IPS DF 6.9 (cell line): Measurements from ENCODE around the gene ZNF768.

Experiments
- DNase-seq: peaks from one replicate; pipeline ENCODE4 v3.0.0-alpha.2; 2013; ENCODE audit warnings: low read depth, low spot score
- H3K27ac ChIP-seq: one replicate; pipeline ENCODE4 v1.5.1; 2013; ENCODE audit warnings: low read length, control low read depth
- H3K27me3 ChIP-seq: 2 replicates; pipeline ENCODE4 v1.6.1; 2013; ENCODE audit warnings: mild to moderate bottlenecking, low read length; ENCODE audit not compliant: control insufficient read depth, insufficient read depth
- H3K36me3 ChIP-seq: 2 replicates; pipeline ENCODE4 v1.6.1; 2013; ENCODE audit warnings: low read length; ENCODE audit not compliant: control insufficient read depth, insufficient read depth
- H3K4me1 ChIP-seq: 2 replicates; pipeline ENCODE4 v1.6.1; 2013; ENCODE audit warnings: low read length; ENCODE audit not compliant: control insufficient read depth, insufficient read depth
- H3K4me3 ChIP-seq: 2 replicates; pipeline ENCODE4 v1.5.1; 2013; ENCODE audit warnings: mild to moderate bottlenecking, low read length
- H3K9me3 ChIP-seq: 2 replicates; pipeline ENCODE4 v1.6.1; 2013; ENCODE audit warnings: low read length, inconsistent platforms; ENCODE audit not compliant: control insufficient read depth, insufficient read depth
- WGBS: extraction: QIAGEN DNeasy Blood & Tissue Kit; methylation state at CpG from one replicate; pipeline ENCODE4 v1.1.7; 2013; ENCODE audit warnings: mixed read lengths, missing lambda C conversion rate; ENCODE audit not compliant: insufficient read length, insufficient coverage; 5-methylcytosine and 5-hydroxymethylcytosine counted together

ZNF768 gene

DNA sequence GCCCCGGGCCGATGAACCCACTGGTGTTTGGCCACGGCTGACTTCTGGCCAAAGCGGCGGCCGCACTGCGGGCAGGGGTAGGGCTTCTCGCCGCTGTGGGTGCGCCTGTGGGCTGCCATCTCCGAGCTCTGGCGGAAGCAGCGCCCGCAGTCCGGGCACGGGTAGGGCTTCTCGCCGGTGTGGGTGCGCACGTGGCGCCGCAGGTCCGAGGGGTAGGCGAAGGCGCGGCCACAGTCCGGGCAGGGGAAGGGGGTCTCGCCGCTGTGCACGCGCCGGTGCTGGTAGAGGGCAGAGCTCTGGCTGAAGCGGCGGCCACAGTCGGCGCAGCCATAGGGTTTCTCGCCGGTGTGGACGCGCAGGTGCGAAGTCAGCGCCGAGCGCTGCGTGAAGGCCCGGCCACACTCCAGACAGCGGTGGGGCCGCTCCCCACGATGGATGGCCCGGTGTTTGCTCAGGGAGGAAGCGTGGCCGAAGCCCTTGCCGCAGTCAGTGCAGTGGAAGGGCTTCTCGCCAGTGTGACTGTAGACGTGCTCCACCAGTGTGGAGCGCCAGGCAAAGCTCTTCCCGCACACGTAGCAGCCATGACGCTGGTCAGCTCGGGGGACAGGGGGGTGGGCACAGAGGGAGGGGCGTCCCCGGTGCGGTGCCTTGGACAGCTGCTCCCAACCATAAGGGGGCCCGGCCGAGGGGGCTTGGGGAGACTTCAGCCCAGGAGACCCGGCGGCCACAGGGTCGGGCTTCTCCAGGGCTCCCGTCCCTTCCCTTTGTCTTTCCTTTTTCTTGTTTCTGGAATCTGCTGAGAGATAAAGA is 29.2 kb upstream of the ZNF768 start:
- no peak overlapping the region for H3K27ac ChIP-seq
- peaks cover 3% of the 10 kb centered on the region; the same call in 1 of the 2 replicates for H3K4me1 ChIP-seq
- H3K36me3 ChIP-seq, result peaks cover 7% of the 10 kb centered on the region; the same call in 1 of the 2 replicates
- H3K4me3 ChIP-seq, result no peak overlapping the region
- H3K27me3 ChIP-seq, result no peaks in the 10 kb centered on the region
- DNase-seq, result no peak
- no peaks in the 10 kb centered on the region for H3K9me3 ChIP-seq
- WGBS, result no CpG with 5 or more reads among the region's 69 CpGs

DNA sequence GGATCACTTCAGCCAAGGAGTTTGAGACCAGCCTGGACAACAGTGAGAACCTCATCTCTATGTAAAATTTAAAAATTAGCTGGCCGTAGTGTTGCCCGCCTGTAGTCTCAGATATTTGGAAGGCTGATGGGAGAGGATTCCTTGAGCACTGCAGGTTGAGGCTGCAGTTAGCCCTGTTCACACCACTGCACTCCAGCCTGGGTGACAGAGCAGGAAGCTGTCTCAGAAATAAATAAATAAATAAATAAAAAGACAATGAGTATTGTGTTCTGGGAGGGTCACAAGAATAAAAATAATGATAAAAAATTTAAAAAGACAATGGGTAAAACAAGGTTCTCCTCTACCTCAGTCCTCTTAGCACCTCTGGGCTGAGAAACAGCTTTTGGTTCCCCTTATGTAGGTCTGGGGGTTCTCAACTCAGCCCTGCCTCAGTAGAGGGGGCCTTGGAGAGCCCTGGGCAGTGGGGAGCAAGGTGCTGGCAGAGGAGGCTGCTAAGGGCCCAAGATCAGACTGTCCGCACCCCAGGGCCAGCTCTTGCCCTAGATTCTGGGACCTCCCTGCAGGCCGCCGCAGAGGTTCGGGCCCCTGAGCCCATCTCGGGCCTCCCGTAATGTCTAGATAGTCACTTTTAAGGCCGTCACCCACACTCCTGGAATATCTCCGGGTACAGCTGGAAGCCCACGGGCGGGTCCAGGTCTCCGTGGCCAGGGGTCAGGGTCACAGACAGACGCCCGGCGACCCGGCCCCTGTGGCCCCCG is 28.4 kb upstream of the ZNF768 start:
- no CpG with 5 or more reads among the region's 18 CpGs for WGBS
- peaks cover 7% of the 10 kb centered on the region; the same call in 1 of the 2 replicates for H3K36me3 ChIP-seq

DNA sequence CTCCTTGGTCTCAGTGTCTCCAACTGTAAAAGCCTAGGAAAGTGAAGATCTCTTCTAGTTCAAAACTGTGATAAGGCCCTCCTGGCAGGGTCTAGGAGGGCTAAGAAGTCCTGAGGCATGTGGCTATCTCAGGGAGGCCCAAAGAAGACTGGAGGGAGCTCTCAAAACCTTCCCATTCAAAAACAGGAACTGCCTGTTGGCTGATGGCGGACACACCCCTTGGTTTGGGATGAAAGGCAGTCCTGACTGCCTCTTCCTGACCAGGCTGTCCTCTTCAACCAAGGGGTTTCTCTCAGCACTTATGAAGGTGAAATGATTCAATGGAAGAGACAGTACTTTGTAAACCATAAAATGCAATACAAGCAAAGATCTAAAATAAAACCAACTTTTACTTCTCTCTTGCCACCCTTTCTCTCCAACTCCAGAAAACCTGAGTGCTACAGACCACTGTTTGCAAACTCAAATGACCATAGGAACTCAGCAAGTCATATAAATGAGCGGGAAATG is 27.1 kb upstream of the ZNF768 start:
- no peak overlapping the region for H3K4me3 ChIP-seq
- H3K27ac ChIP-seq, result no peak overlapping the region
- H3K9me3 ChIP-seq, result no peaks in the 10 kb centered on the region
- no peaks in the 10 kb centered on the region for H3K27me3 ChIP-seq
- peaks cover 5% of the 10 kb centered on the region; the same call in 1 of the 2 replicates for H3K4me1 ChIP-seq
- no peak for DNase-seq
- WGBS, result no CpG with 5 or more reads among the region's 2 CpGs
- peaks cover 7% of the 10 kb centered on the region; the same call in 1 of the 2 replicates for H3K36me3 ChIP-seq

More for the DNA sequence above, 28.4 kb upstream of the ZNF768 start:
- no peak overlapping the region for H3K4me3 ChIP-seq
- H3K4me1 ChIP-seq, result peaks cover 3% of the 10 kb centered on the region; the same call in 1 of the 2 replicates
- no peak overlapping the region for H3K27ac ChIP-seq
- no peaks in the 10 kb centered on the region for H3K27me3 ChIP-seq
- DNase-seq, result no peak
- no peaks in the 10 kb centered on the region for H3K9me3 ChIP-seq

DNA sequence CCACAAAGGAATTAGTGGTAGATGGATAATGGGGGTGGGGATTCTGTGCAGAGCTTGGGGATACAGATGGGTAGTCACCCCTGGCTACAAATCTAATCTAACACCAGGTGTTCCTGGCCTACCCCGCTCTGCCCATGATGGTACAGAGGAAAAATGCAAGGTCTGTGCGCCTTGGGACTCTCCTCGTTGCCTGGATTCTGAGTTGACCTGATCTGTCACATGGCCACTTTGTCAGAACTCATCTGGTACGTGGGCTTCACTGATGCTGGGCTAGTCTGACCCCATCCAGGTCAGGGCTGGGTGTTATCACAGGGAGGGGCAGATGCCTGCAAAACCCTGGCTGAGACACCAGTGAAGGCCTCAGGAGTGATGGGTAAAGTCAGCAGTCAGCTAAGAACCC is 26.6 kb upstream of the ZNF768 start:
- no peak overlapping the region for H3K27ac ChIP-seq
- peaks cover 5% of the 10 kb centered on the region; the same call in 1 of the 2 replicates for H3K4me1 ChIP-seq
- H3K27me3 ChIP-seq, result no peaks in the 10 kb centered on the region
- no peaks in the 10 kb centered on the region for H3K9me3 ChIP-seq
- H3K4me3 ChIP-seq, result no peak overlapping the region
- peaks cover 7% of the 10 kb centered on the region; the same call in 1 of the 2 replicates for H3K36me3 ChIP-seq
- DNase-seq, result no peak
- no CpG with 5 or more reads among the region's 4 CpGs for WGBS

DNA sequence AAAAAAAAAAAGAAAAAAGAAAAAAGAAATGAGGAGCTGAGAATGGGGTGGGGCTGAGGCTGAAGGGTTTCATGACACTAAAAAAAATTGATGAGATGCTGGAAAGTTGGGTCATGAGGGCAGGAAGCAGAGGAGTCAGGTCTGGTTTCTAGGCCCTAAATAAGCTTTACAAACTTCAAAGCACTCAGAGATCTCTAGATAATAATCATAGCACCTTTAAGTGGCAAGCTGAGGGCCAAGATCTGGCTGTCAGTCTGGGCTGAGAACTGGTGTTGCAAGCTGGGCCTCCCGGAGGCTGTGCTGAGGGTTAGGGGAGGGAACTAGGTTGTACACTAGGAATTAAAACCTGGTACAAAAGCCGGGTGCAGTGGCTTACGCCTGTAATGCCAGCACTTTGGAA is 25.4 kb upstream of the ZNF768 start:
- H3K4me1 ChIP-seq, result peaks cover 5% of the 10 kb centered on the region; the same call in 1 of the 2 replicates
- no peaks in the 10 kb centered on the region for H3K27me3 ChIP-seq
- WGBS, result no CpG with 5 or more reads among the region's 3 CpGs
- H3K36me3 ChIP-seq, result peaks cover 7% of the 10 kb centered on the region; the same call in 1 of the 2 replicates
- no peak overlapping the region for H3K4me3 ChIP-seq
- no peaks in the 10 kb centered on the region for H3K9me3 ChIP-seq
- H3K27ac ChIP-seq, result no peak overlapping the region
- no peak for DNase-seq

DNA sequence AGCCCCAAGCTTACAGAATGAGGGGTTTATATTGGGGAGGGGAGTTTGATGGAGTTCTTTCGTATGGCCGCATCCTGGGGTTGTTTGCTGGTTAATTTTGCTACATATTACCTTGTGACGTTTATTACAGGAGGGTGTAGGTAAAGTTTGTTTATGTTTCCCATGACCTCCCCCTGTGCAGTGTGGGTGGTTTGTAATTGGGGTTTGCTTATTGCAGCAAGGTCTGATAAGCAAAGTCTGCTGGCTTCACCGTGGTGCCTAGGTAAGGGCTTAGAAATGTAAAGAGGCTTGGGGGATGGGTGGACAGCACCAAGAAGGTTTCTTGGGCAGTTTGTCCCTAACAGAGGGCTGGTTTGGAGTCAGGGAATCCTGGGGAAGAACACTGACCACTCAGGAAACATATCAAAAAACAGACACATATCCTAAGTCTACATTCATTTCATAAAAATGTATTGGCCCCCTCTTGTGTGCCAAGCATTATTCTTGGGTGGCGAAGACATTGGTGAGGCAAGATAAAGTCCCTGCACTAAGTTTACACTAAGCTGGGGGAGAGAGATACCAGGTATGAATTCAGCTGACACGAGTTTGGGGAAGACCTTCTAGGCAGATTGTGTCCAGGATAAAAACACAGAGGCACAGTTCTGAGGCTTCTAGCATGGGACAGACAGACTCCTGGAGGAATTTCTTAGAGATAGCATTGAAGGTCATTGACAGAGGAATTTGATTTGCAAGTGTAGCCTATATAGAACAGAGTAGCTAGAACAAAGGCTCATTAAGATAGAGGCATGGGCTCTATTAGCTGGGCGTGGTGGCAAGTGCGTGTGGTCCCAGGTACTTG is 22.3 kb upstream of the ZNF768 start:
- Histone ChIP-seq H3K27me3 (no peaks in the 10 kb centered on the region), H3K36me3 (no peaks in the 10 kb centered on the region), H3K27ac (no peak overlapping the region), H3K4me3 (no peak overlapping the region), H3K4me1 (0 out of 2 replicates have a peak, but pooled peaks cover 2% of the 10 kb centered on the region), H3K9me3 (no peaks in the 10 kb centered on the region)
- no peak for DNase-seq
- no CpG with 5 or more reads among the region's 8 CpGs for WGBS

DNA sequence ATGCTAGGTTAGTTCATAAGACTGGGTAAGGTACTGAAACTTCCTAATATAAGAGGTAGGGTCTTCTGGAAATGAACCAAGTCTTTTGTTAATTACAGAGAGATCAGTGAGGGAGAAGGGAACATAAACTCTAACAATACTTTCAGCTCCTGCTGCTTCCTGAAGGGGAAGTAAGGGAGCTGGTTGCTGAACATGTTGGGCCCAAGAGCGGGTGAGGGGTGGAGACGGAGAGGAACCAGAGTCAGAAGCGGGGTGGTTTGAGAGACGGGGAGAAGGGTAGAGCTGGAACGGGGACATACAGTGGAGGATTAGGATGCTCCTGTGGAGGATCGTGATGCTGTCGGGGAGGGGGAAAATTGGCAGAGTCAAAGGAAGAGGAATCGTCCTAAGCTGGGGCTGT is 19.7 kb upstream of the ZNF768 start:
- no peaks in the 10 kb centered on the region for H3K36me3 ChIP-seq
- WGBS, result no CpG with 5 or more reads among the region's 8 CpGs
- H3K4me1 ChIP-seq, result peaks cover 3% of the 10 kb centered on the region; the same call in 1 of the 2 replicates
- DNase-seq, result no peak
- H3K9me3 ChIP-seq, result no peaks in the 10 kb centered on the region
- H3K4me3 ChIP-seq, result no peak overlapping the region
- H3K27me3 ChIP-seq, result no peaks in the 10 kb centered on the region; the same call in 1 of the 2 replicates
- H3K27ac ChIP-seq, result no peak overlapping the region

DNA sequence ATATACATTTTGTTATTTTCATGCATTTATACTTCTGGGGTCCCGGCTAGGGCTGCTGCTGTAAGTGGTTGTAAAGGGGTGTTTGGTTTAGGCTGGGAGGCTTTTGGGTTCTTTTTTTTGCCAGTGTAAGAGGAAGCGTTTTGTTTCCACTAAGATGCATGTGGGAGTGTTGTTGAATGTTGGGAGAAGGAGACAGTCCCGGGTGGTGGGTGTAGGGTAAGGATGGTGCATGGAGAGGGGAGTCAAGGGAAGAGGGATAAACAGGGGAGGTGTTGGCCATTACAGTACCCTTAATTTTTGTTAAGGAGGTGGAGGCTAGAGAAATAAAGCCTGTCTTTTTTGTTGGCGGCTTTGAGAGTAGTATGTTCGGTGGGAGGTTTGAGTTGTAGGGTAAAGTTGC is 16.7 kb upstream of the ZNF768 start:
- DNase-seq, result no peak
- H3K9me3 ChIP-seq, result no peaks in the 10 kb centered on the region
- no peaks in the 10 kb centered on the region for H3K36me3 ChIP-seq
- no peak overlapping the region for H3K27ac ChIP-seq
- H3K27me3 ChIP-seq, result no peaks in the 10 kb centered on the region; the same call in 1 of the 2 replicates
- WGBS, result 100% methylated on average over 2 of the region's 5 CpGs
- no peak overlapping the region for H3K4me3 ChIP-seq
- H3K4me1 ChIP-seq, result peaks cover 1% of the 10 kb centered on the region; the same call in 1 of the 2 replicates

DNA sequence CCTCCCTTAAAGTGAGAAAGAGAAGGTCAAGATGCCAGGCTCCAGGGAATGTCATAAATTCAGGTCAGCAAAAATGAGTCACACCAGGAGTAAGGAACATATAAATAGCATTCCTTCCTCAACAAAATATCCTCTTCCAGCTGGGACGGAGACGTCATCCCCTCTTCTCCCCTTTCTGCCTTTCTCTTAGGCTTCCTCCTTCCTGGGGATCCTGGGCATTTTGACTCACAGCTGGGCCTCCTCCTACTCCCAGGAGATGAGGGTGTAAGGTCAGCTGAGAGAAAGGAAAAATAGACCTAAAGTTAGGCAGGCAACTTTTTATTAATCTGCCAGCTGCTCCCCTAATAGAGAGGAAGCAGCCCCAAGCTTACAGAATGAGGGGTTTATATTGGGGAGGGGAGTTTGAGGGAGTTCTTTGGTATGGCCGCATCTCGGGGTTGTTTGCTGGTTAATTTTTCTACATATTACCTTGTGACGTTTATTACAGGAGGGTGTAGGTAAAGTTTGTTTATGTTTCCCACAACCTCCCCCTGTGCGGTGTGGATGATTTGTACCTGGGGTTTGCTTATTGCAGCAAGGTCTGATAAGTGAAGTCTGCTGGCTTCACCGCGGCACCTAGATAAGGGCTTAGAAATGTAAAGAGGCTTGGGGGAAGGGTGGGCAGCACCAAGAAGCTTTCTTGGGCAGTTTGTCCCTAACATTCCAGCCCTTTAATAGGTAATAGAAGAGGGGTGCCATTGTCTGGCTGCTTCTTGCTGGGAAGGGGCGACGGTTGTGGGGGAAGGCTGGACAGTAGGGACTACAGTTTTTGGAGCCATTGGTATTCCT is 15.3 kb upstream of the ZNF768 start:
- Histone ChIP-seq H3K27me3 (no peaks in the 10 kb centered on the region; the same call in 1 of the 2 replicates), H3K4me3 (no peak overlapping the region), H3K4me1 (peaks cover 1% of the 10 kb centered on the region; the same call in 1 of the 2 replicates), H3K9me3 (no peaks in the 10 kb centered on the region), H3K27ac (no peak overlapping the region), H3K36me3 (no peaks in the 10 kb centered on the region)
- DNase-seq, result no peak
- no CpG with 5 or more reads among the region's 10 CpGs for WGBS
